ENCODE results near the gene DNPEP.
"Not testable (repeated sequence)": the region's sequence is repeated elsewhere in the genome, so short reads cannot be mapped to it uniquely, and the experiment has no call there.

DNPEP gene

GRCh38 chr2:219399716-219400478 is 12.2 kb upstream of the DNPEP start:
- no peak for DNase-seq (ENCODE audit: low read depth)

DNA sequence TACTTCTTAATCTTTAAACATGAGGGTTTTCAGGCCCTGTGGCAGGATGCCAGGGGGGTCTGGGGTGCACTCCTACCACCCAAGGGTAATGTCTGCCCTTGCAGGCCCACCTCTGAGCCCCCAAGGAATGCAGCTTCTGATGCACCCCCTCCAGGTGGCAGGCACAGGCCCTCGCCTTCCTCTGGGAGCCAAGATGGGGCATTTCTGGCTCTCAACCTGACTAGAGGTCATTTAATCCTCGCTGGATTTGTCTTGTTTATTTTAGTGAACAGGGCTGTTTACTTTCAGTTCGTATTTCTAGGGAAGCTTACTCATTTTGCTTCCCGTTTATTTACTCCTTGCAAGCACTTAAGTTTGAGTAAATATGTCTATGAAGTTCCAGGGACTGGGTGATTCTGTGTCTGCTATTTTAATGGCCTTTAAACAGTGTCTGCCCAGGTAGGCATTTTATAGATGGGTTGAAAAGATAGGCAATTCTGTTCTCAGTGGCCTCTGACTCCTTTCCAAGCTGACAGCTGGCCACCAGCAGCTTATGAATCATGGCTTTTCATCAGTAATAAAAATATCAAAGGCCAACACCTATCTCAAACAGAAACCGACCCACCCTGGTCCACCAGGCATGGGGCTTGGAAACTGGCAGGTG is 11.1 kb upstream of the DNPEP start:
- DNase-seq (ENCODE audit: low read depth): no peak

GRCh38 chr2:219396863-219397457 is 9.2 kb upstream of the DNPEP start:
- DNase-seq (ENCODE audit: low read depth): no peak

DNA sequence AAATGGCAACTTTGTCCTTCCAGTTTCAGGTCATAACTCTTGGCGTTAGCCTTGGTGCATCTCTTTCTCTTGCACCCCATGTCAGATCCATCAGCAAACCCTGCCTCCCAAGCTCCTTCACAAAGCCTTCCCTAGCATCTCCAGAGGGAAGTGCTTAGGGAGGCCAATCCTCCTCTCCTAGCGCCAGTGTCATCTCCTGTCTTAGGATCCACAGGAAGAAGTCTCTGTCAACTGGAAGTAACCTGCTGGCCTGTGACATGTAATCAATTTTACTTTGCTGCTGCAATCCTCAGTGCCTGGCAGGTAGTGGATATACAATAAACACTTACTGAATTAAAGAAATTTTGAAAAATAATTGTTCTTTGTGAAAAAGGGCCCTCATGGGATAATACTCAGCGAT is 7.9 kb upstream of the DNPEP start:
- DNase-seq (ENCODE audit: low read depth): no peak

DNA sequence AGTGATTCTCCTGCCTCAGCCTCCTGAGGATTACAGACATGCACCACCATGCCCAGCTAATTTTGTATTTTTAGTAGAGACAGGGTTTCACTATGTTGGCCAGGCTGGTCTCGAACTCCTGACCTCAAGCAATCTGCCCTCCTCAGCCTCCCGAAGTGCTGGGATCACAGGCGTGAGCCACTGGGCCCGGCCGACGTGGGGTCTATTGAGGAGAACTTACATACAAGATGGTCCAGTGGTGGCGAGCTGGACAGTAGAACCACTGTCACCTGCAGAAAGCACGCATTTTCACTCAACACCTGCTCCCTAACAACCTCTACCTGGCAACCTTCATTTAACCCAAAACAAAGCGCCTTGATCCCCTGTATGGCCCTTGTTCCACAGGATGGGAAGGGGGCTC is 7.3 kb upstream of the DNPEP start:
- DNase-seq (ENCODE audit: low read depth): not testable (repeated sequence)

DNA sequence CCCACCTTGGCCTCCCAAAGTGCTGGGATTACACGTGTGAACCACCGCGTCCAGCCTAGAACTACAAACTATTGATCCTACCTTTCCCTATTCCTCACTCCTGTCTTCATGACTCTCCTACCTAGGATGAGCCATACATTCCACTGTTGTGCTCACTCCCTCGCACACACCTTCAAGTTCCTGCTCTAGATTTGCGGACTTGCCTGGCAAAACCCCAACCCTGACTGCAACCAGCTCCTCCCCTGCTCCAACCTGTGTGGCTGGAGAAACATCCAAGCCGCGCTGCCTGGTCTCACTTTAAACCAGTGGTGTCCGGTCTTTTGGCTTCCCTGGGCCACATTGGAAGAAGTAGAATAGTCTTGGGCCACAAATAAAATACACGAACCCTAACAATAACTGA is 5.0 kb upstream of the DNPEP start:
- no peak for DNase-seq (ENCODE audit: low read depth)

GRCh38 chr2:219388907-219389156 is 1.1 kb upstream of the DNPEP start:
- DNase-seq (ENCODE audit: low read depth): no peak

GRCh38 chr2:219388121-219388906 is 602 bp upstream of the DNPEP start:
- peak; percentile 53 for DNase-seq (ENCODE audit: low read depth)

DNA sequence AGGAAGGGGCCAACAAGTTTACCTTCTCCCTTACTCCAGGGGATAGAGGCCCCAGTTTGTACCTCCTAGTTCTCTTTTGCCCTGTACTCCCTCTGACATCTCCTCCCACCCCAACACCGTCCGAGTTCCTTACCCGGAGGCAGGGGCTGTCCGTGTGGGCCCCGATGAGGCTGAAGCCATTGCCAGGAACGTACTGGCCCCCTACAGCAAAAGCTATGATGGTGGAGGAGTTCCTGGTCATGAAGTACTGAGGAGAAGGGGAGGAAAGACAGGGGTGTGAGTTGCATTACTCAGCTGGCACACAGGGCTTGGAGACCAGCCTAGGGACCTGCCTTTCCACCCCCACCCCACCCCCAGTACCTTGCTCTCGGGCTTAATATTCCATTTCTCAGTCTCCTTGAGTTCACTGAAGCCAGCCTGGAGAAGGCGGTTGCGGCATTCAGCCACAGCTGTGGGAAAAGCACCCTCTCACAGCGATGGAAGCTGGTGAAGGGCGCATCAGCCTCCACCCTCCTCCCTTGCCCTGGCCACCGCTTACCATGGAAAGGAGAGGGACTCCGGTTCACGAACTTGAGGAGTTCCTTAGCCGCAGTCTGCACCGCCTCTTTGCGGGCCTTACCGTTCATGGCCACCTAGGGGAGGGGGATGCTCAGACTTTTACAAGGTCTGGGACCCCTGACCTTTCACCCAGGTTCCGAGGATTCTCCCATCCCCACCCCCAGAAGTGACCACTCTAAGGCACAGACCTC is 1.0 kb downstream of the DNPEP start:
- no peak for DNase-seq (ENCODE audit: low read depth)

GRCh38 chr2:219385958-219386520 is 1.7 kb downstream of the DNPEP start:
- DNase-seq (ENCODE audit: low read depth): no peak

GRCh38 chr2:219384859-219385258 is 2.9 kb downstream of the DNPEP start:
- DNase-seq (ENCODE audit: low read depth): no peak

DNA sequence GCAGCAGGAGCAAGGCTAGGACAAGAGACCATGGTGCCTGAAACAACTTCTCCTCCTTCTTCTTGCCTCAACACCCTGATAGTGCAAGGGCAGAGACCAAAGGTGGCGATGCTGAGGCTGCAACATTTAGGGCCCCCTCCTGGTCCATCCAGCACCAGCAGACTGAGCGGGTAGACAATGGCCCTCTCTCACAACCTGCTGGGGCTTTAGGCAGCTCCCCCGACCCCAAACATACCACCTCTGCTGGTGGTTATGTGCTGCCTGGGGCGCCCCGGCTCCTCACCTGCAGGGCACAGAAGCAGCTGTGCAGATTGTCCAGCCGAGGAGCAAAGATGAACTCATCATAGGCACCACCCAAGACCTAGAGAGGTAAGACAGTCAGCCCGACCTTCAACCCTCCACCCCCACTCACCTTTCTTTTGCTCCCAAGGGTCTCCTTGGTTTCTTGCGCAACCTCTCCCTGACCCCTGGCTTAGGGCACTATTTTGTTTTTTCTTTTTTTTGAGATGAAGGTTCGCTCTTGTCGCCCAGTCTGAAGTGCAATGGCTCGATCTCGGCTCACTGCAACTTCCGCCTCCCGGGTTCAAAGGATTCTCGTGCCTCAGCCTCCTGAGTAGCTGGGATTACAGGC is 3.5 kb downstream of the DNPEP start:
- DNase-seq (ENCODE audit: low read depth): no peak

DNA sequence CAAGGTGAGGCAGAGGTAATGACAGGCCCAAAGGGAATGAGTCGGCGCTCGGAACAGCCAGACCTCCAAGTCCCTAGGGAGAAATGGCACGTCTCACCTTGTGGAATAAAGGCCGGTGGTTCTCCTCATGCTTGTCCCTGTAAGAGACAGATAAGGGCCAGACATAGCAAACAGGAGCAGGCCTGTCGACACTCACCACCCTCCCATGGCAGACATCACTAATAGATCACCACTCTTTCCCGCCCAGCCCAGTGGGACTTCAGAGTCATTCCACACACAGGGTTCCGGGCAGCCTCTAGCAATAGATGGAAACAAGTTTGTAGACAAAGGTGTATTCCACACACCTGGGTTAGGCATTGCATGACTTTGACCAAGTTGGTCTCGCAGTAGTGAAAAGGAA is 6.3 kb downstream of the DNPEP start:
- no peak for DNase-seq (ENCODE audit: low read depth)

DNA sequence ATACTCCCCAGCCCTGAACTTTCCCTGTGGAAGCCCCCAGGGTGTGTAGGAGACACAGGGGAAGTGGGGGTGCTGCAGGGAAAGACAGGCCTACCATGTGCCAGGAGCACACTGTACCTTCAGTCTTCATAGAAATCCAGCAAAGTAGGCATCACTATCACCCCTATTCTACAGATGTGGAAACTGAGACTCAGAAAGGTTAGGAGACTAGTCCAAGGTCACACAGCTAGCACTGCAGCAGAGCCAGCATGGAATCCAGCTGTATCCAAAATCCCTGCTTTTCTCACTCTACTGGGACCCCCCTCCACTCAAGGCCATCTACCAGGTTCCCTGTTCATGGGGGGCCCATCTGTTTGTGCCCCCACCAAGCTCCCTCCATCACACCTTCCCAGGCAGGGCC is 6.8 kb downstream of the DNPEP start:
- no peak for DNase-seq (ENCODE audit: low read depth)

DNA sequence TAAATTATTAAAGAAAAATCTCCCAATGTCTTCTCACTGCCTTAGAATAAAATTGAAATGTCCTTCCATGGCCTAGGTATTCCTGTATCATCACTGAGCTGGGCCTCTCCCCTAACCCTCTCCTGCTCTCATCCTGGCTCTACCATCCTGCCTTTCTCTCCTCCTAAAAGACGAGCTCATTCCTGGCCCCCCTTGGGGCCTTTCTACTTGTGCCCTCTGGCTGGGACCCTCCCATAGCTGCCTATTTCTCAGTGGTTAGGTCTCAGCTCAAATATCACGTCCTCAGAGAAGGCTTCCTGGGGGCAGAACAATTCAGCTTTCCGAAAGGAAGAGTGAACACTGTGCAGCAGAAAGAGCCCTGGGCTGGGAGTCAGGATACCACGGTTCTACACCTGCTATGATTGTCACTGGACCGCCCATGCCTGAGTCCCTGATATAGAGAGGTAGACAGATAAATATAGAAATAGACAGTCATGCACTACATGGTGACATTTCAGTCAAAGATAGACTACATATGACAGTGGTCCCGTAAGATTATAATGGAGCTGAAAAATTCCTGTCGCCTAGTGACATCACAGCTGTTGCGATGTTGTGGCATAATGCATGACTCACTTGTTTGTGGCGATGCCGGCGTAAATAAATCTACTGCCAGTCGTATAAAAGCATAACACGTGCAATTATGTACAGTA is 9.4 kb downstream of the DNPEP start:
- no peak for DNase-seq (ENCODE audit: low read depth)

- DNase-seq (ENCODE audit: low read depth): peak; percentile 56
These were observed 18.3 kb downstream of the DNPEP start for GRCh38 chr2:219369447-219369861.

GRCh38 chr2:219368690-219369191 is 19.0 kb downstream of the DNPEP start:
- DNase-seq (ENCODE audit: low read depth): peak; percentile 73

- DNase-seq (ENCODE audit: low read depth): peak; percentile 92
These were observed 25.1 kb downstream of the DNPEP start for GRCh38 chr2:219362524-219363164.

DNA sequence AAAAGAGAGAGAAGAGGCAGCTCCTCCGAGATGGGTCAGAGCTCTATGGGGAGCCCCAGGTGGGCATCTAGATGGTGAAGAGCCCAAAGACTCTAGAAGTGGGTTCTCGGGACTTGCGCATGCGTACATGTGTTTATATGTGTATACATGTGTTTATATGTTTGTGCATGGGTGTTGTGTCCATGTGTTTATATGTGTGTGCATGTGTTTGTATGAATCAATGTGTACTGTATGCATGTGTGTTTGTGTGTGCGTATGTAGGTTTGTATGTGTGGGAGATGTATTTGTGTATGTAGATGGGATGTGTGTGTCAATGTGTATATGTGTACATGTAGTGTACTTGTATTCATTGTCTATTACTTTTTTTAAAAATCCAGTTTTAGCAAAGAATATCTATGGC is 25.6 kb downstream of the DNPEP start:
- DNase-seq (ENCODE audit: low read depth): no peak
